Stimulated activated CD4-positive, alpha-beta T cell treated with anti-CD3 and anti-CD28 coated beads, Interleukin-12 subunit alpha, Interleukin-12 subunit beta, amount 100 ng/mL, for 4 hours (primary cell): Measurements from ENCODE around the gene ING3.

Experiments
- DNase-seq: peaks from one replicate; pipeline ENCODE4 v3.0.0-alpha.2; 2020

ING3 gene

GRCh38 chr7:120950539-120951308, at the start of gene ING3:
Gene ING3 (plus strand): TSS chr7:120950777. CDS start chr7:120950897, 120 bp downstream.
- DNase-seq: peak; percentile 97

GRCh38 chr7:120915314-120916105, 35.1 kb upstream of the ING3 start:
- DNase-seq: no peak

- DNase-seq: no peak
Observed at GRCh38 chr7:120916121-120916520, 34.5 kb upstream of the ING3 start.

GRCh38 chr7:120916538-120916937, 34.0 kb upstream of the ING3 start:
- DNase-seq: no peak

- DNase-seq: no peak
Observed at GRCh38 chr7:120919466-120919865, 31.1 kb upstream of the ING3 start.

- no peak for DNase-seq
Observed at GRCh38 chr7:120920034-120920433, 30.5 kb upstream of the ING3 start.

- DNase-seq: no peak
Observed at GRCh38 chr7:120920591-120921274, 29.8 kb upstream of the ING3 start.

GRCh38 chr7:120924837-120925236, 25.7 kb upstream of the ING3 start:
- DNase-seq: no peak

GRCh38 chr7:120925392-120925791, 25.2 kb upstream of the ING3 start:
- DNase-seq: no peak

- DNase-seq: no peak
Observed at GRCh38 chr7:120926943-120927346, 23.6 kb upstream of the ING3 start.

- DNase-seq: no peak
Observed at GRCh38 chr7:120927454-120928103, 23.0 kb upstream of the ING3 start.

- no peak for DNase-seq
Observed at GRCh38 chr7:120931243-120931642, 19.3 kb upstream of the ING3 start.

- DNase-seq: no peak
Observed at GRCh38 chr7:120933475-120933874, 17.1 kb upstream of the ING3 start.

- DNase-seq: no peak
Observed at GRCh38 chr7:120939345-120939744, 11.2 kb upstream of the ING3 start.

GRCh38 chr7:120941064-120941463, 9.5 kb upstream of the ING3 start:
- DNase-seq: no peak

- no peak for DNase-seq
Observed at GRCh38 chr7:120941856-120942255, 8.7 kb upstream of the ING3 start.

- no peak for DNase-seq
Observed at GRCh38 chr7:120942861-120943260, 7.7 kb upstream of the ING3 start.

- DNase-seq: no peak
Observed at GRCh38 chr7:120944826-120945562, 5.6 kb upstream of the ING3 start.

GRCh38 chr7:120947980-120948379, 2.6 kb upstream of the ING3 start:
- no peak for DNase-seq

GRCh38 chr7:120949393-120949911, 1.1 kb upstream of the ING3 start:
- no peak for DNase-seq

GRCh38 chr7:120949998-120950538, 509 bp upstream of the ING3 start:
- DNase-seq: no peak

- DNase-seq: no peak
Observed at GRCh38 chr7:120951309-120951699, 727 bp downstream of the ING3 start.
